H9 (cell line): Measurements from ENCODE around the gene MST1. TPM values are rescaled to one million over a fixed set of nuclear protein-coding genes. Genes with fewer than 3 reads are reported as not detected.

ENCODE experiments used
- DNase-seq: peaks from one replicate; pipeline ENCODE4 v3.0.0-alpha.2; 2017
- H2AFZ ChIP-seq: one replicate; pipeline ENCODE4 v1.6.1; 2013; ENCODE audit warnings: mild to moderate bottlenecking, low read length, control low read depth, moderate library complexity
- H2AK5ac ChIP-seq: 2 replicates; pipeline ENCODE4 v1.6.1; 2013; ENCODE audit warnings: low read length, control low read depth, mixed read lengths; ENCODE audit not compliant: insufficient read length
- H2BK120ac ChIP-seq: one replicate; pipeline ENCODE4 v1.6.1; 2013; ENCODE audit warnings: low read depth, mild to moderate bottlenecking, low read length, control low read depth, inconsistent platforms; ENCODE audit not compliant: poor library complexity, severe bottlenecking
- H2BK12ac ChIP-seq: 2 replicates; pipeline ENCODE4 v1.6.1; 2013; ENCODE audit warnings: low read length, control low read depth, mixed read lengths, low read depth; ENCODE audit not compliant: insufficient read length
- H2BK15ac ChIP-seq: 2 replicates; pipeline ENCODE4 v1.6.1; 2013; ENCODE audit warnings: low read depth, low read length, control low read depth
- H2BK20ac ChIP-seq: one replicate; pipeline ENCODE4 v1.6.1; 2013; ENCODE audit warnings: low read depth, mild to moderate bottlenecking, low read length, control low read depth, inconsistent platforms; ENCODE audit not compliant: poor library complexity, severe bottlenecking
- H2BK5ac ChIP-seq: 2 replicates; pipeline ENCODE4 v1.6.1; 2013; ENCODE audit warnings: low read length, control low read depth, mixed read lengths; ENCODE audit not compliant: insufficient read length
- H3K14ac ChIP-seq: 2 replicates; pipeline ENCODE4 v1.6.1; 2013; ENCODE audit warnings: low read length, control low read depth; ENCODE audit not compliant: insufficient read depth
- H3K18ac ChIP-seq: 2 replicates; pipeline ENCODE4 v1.6.1; 2013; ENCODE audit warnings: low read depth, mild to moderate bottlenecking, mixed read lengths, low read length, control low read depth; ENCODE audit not compliant: insufficient read length
- H3K23ac ChIP-seq: 2 replicates; pipeline ENCODE4 v1.6.1; 2013; ENCODE audit warnings: low read length, control low read depth, mixed read lengths, low read depth; ENCODE audit not compliant: insufficient read length
- H3K23me2 ChIP-seq: 2 replicates; pipeline ENCODE4 v1.6.1; 2013; ENCODE audit warnings: low read depth, mild to moderate bottlenecking, mixed read lengths, low read length, control low read depth; ENCODE audit not compliant: insufficient read length, poor library complexity, severe bottlenecking
- H3K27ac ChIP-seq: 2 replicates; pipeline ENCODE4 v1.5.1; 2013; ENCODE audit warnings: low read length, control low read depth, mixed read lengths, low read depth; ENCODE audit not compliant: insufficient read length
- H3K27me3 ChIP-seq: 2 replicates; pipeline ENCODE4 v1.6.1; 2013; ENCODE audit warnings: low read length, control low read depth, inconsistent platforms; ENCODE audit not compliant: insufficient read depth
- H3K4ac ChIP-seq: 2 replicates; pipeline ENCODE4 v1.6.1; 2013; ENCODE audit warnings: low read depth, mild to moderate bottlenecking, control low read depth, inconsistent platforms, low read length, moderate library complexity
- H3K4me1 ChIP-seq: 2 replicates; pipeline ENCODE4 v1.6.1; 2013; ENCODE audit warnings: low read length, control low read depth, inconsistent platforms; ENCODE audit not compliant: insufficient read depth
- H3K4me2 ChIP-seq: 2 replicates; pipeline ENCODE4 v1.6.1; 2013; ENCODE audit warnings: low read length, control low read depth, mixed read lengths; ENCODE audit not compliant: insufficient read length, insufficient read depth
- H3K56ac ChIP-seq: 2 replicates; pipeline ENCODE4 v1.6.1; 2013; ENCODE audit warnings: low read depth, mild to moderate bottlenecking, mixed read lengths, low read length, control low read depth; ENCODE audit not compliant: insufficient read length
- H3K79me1 ChIP-seq: 2 replicates; pipeline ENCODE4 v1.6.1; 2013; ENCODE audit warnings: low read depth, mild to moderate bottlenecking, moderate library complexity, low read length, control low read depth, inconsistent platforms; ENCODE audit not compliant: insufficient read depth, poor library complexity, severe bottlenecking
- H3K79me2 ChIP-seq: 2 replicates; pipeline ENCODE4 v1.6.1; 2013; ENCODE audit warnings: low read length, control low read depth, inconsistent platforms; ENCODE audit not compliant: insufficient read depth
- H3K9ac ChIP-seq: 2 replicates; pipeline ENCODE4 v1.6.1; 2013; ENCODE audit warnings: low read length, control low read depth, mixed read lengths; ENCODE audit not compliant: insufficient read length; ENCODE audit errors: extremely low read depth
- H3K9me3 ChIP-seq: one replicate; pipeline ENCODE4 v1.6.1; 2013; ENCODE audit warnings: low read depth, low read length, inconsistent platforms; ENCODE audit not compliant: control insufficient read depth
- H3T11ph ChIP-seq: one replicate; pipeline ENCODE4 v1.6.1; 2013; ENCODE audit warnings: mild to moderate bottlenecking, low read length, control low read depth, inconsistent platforms
- H4K20me1 ChIP-seq: one replicate; pipeline ENCODE4 v1.6.1; 2013; ENCODE audit not compliant: control insufficient read depth, insufficient read length, insufficient read depth
- H4K5ac ChIP-seq: 2 replicates; pipeline ENCODE4 v1.6.1; 2013; ENCODE audit warnings: low read depth, mild to moderate bottlenecking, mixed read lengths, low read length, control low read depth; ENCODE audit not compliant: insufficient read length
- H4K8ac ChIP-seq: replicated peaks from 2 replicates; pipeline ENCODE4 v1.6.1; 2013; ENCODE audit warnings: low read length, control low read depth, mixed read lengths, low read depth; ENCODE audit not compliant: insufficient read length
- H4K91ac ChIP-seq: 2 replicates; pipeline ENCODE4 v1.6.1; 2013; ENCODE audit warnings: low read depth, mild to moderate bottlenecking, moderate library complexity, mixed read lengths, low read length, control low read depth; ENCODE audit not compliant: insufficient read length
- H3K27ac Mint-ChIP-seq, 3 experiments: 2 replicates in 2 of 3; 3 replicates in 1 of 3; pipeline ENCODE4 v1.8.0; 2020 to 2021; ENCODE audit warnings: mixed read lengths in 3 of 3, mild to moderate bottlenecking in 1 of 3, moderate library complexity in 1 of 3
- H3K27me3 Mint-ChIP-seq: 2 replicates; pipeline ENCODE4 v1.8.0; 2021; ENCODE audit warnings: low read depth, mild to moderate bottlenecking, moderate library complexity, mixed read lengths
- H3K36me3 Mint-ChIP-seq, 3 experiments: 2 replicates in 2 of 3; 3 replicates in 1 of 3; pipeline ENCODE4 v1.8.0; 2020 to 2021; ENCODE audit warnings: low read depth in 3 of 3, mixed read lengths in 3 of 3; ENCODE audit not compliant: insufficient read depth in 1 of 3
- H3K4me1 Mint-ChIP-seq, 2 experiments: 2 replicates each; pipeline ENCODE4 v1.8.0; 2020; ENCODE audit warnings: mixed read lengths in 2 of 2
- H3K4me3 Mint-ChIP-seq, 2 experiments: 2 replicates in 1 of 2; 3 replicates in 1 of 2; pipeline ENCODE4 v1.8.0; 2020 to 2021; ENCODE audit warnings: mild to moderate bottlenecking in 2 of 2, mixed read lengths in 2 of 2, moderate library complexity in 1 of 2
- H3K9me3 Mint-ChIP-seq, 2 experiments: 2 replicates in 1 of 2; 3 replicates in 1 of 2; pipeline ENCODE4 v1.8.0; 2020; ENCODE audit warnings: mild to moderate bottlenecking in 2 of 2, mixed read lengths in 2 of 2, moderate library complexity in 1 of 2
- whole genome bisulfite sequencing: extraction: QIAGEN DNeasy Blood & Tissue Kit; methylation state at CpG from one replicate; pipeline ENCODE4 v1.1.7; 2013; ENCODE audit warnings: missing lambda C conversion rate, low lambda C conversion rate, mixed read lengths; ENCODE audit not compliant: insufficient read length; ENCODE audit errors: extremely low coverage; 5-methylcytosine and 5-hydroxymethylcytosine counted together
- total RNA-seq: library from RNA; stranded (reverse); gene quantifications from 2 replicates; pipeline ENCODE4 v1.2.1, GENCODE V29; 2021
- TF ChIP-seq, protein P1 (sequence below): fragments of 200-600 bp; sonication (generic); conservative IDR thresholded peaks from 3 replicates; pipeline ENCODE4 v1.8.0; 2021; ENCODE audit warnings: antibody characterized with exemption, mild to moderate bottlenecking

The MST1 gene
- total RNA-seq, 1 experiment from 2014 or later = 8.9 TPM

DNA sequence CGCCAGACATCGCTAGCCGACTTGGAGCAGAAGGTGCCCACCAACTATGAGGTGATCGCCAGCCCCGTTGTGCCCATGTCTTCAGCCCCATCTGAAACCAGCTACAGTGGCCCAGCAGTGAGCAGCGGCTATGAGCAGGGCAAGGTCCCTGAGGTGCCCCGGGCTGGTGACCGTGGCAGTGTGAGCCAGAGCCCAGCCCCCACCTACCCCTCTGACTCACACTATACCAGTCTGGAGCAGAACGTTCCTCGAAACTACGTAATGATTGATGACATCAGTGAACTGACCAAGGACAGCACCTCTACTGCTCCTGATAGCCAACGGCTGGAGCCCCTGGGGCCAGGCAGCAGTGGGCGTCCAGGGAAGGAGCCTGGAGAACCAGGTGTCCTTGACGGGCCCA, 28.0 kb downstream of the MST1 start:
- H4K20me1 ChIP-seq = no peaks in the 10 kb centered on the region
- Mint-ChIP-seq H3K27ac (peak overlapping the region in 1 of 3 experiments; percentile 29; a peak in 1 of 7 replicates), H3K27me3 (no peaks in the 10 kb centered on the region), H3K4me1 (peaks cover 2 to 4% of the 10 kb centered on the region in 2 experiments; a peak in 2 of 4 replicates), H3K4me3 (no peak overlapping the region), H3K36me3 (no peaks in the 10 kb centered on the region), H3K9me3 (no peaks in the 10 kb centered on the region)
- H3K14ac ChIP-seq = no peak overlapping the region
- H2AFZ ChIP-seq = no peak overlapping the region
- H4K91ac ChIP-seq = no peak overlapping the region
- H3K9me3 ChIP-seq = no peaks in the 10 kb centered on the region
- no peak overlapping the region for H2BK5ac ChIP-seq
- no peak overlapping the region for H2BK12ac ChIP-seq
- H4K5ac ChIP-seq = no peak overlapping the region
- no peak overlapping the region for H4K8ac ChIP-seq
- H3K4ac ChIP-seq = no peak overlapping the region
- H3K23ac ChIP-seq = no peak overlapping the region
- H2AK5ac ChIP-seq = no peak overlapping the region
- no peak overlapping the region for H3T11ph ChIP-seq
- H3K23me2 ChIP-seq = no peaks in the 10 kb centered on the region
- H3K79me2 ChIP-seq = no peaks in the 10 kb centered on the region
- H2BK15ac ChIP-seq = no peak overlapping the region
- H3K79me1 ChIP-seq = no peaks in the 10 kb centered on the region
- H3K56ac ChIP-seq = no peak overlapping the region
- TF ChIP-seq, protein P1, sequence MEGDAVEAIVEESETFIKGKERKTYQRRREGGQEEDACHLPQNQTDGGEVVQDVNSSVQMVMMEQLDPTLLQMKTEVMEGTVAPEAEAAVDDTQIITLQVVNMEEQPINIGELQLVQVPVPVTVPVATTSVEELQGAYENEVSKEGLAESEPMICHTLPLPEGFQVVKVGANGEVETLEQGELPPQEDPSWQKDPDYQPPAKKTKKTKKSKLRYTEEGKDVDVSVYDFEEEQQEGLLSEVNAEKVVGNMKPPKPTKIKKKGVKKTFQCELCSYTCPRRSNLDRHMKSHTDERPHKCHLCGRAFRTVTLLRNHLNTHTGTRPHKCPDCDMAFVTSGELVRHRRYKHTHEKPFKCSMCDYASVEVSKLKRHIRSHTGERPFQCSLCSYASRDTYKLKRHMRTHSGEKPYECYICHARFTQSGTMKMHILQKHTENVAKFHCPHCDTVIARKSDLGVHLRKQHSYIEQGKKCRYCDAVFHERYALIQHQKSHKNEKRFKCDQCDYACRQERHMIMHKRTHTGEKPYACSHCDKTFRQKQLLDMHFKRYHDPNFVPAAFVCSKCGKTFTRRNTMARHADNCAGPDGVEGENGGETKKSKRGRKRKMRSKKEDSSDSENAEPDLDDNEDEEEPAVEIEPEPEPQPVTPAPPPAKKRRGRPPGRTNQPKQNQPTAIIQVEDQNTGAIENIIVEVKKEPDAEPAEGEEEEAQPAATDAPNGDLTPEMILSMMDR = no peak
- no CpG with 5 or more reads among the region's 14 CpGs for WGBS
- no peak overlapping the region for H2BK120ac ChIP-seq
- no peak for DNase-seq
- H3K4me1 ChIP-seq = no peaks in the 10 kb centered on the region
- no peak overlapping the region for H3K4me2 ChIP-seq
- no peak overlapping the region for H2BK20ac ChIP-seq
- H3K9ac ChIP-seq = no peak overlapping the region
- no peak overlapping the region for H3K27ac ChIP-seq
- H3K18ac ChIP-seq = no peak overlapping the region
- no peaks in the 10 kb centered on the region for H3K27me3 ChIP-seq
